Skeletal muscle tissue (tissue), 4 donors: Measurements from ENCODE around the gene C6orf89. TPM values are rescaled to one million over a fixed set of nuclear protein-coding genes. Genes with fewer than 3 reads are reported as not detected.
A peak's percentile ranks its signal among the peaks of the same experiment; 100 is the strongest.

Source experiments
- H3K27ac ChIP-seq: one replicate; pipeline ENCODE4 v1.7.0; 2013; ENCODE audit warnings: mild to moderate bottlenecking, low read depth, low read length, inconsistent platforms
- H3K27me3 ChIP-seq, 3 donors: one replicate each; pipeline ENCODE4 v1.7.0; 2013; ENCODE audit warnings: low read length in 3 of 3; ENCODE audit not compliant: control insufficient read depth in 3 of 3, insufficient read depth in 3 of 3
- H3K36me3 ChIP-seq, 3 donors: one replicate each; pipeline ENCODE4 v1.7.0; 2013; ENCODE audit warnings: low read length in 3 of 3; ENCODE audit not compliant: control insufficient read depth in 3 of 3, insufficient read depth in 3 of 3
- H3K4me1 ChIP-seq, 3 donors: one replicate each; pipeline ENCODE4 v1.7.0; 2013; ENCODE audit warnings: low read length in 3 of 3, mild to moderate bottlenecking in 3 of 3; ENCODE audit not compliant: control insufficient read depth in 3 of 3, insufficient read depth in 3 of 3
- H3K4me3 ChIP-seq, 3 donors: one replicate each; pipeline ENCODE4 v1.7.0; 2013; ENCODE audit warnings: low read length in 3 of 3
- H3K9ac ChIP-seq, 3 donors: one replicate each; pipeline ENCODE4 v1.7.0; 2013; ENCODE audit warnings: low read length in 3 of 3, mild to moderate bottlenecking in 3 of 3, moderate library complexity in 2 of 3, low read depth in 1 of 3
- H3K9me3 ChIP-seq, 3 donors: one replicate each; pipeline ENCODE4 v1.7.0; 2013; ENCODE audit warnings: low read length in 3 of 3; ENCODE audit not compliant: control insufficient read depth in 3 of 3
- total RNA-seq: library from RNA; depleted of rRNA; stranded (reverse); fragments of >200 nt; gene quantifications from one replicate; pipeline ENCODE4 v1.2.3, GENCODE V29; 2014
- donor health status: Osteomylitis.

C6orf89 gene
- total RNA-seq, 1 donor from 2014 or later: 22.4 TPM

GRCh38 chr6:36954262-36954931, 68.6 kb downstream of the C6orf89 start, which contains the start of gene PI16:
TSS of gene PI16 (plus strand) at chr6:36954738. CDS start at chr6:36954761, 23 bp downstream.
- peaks cover 0 to 2% (median 0%) of the 10 kb centered on the region in 3 donors for H3K4me1 ChIP-seq
- H3K9me3 ChIP-seq: no peaks in the 10 kb centered on the region
- no peak within 1 kb of the TSS for H3K27ac ChIP-seq
- H3K27me3 ChIP-seq: no peaks in the 10 kb centered on the region
- H3K36me3 ChIP-seq: no peaks in the 10 kb centered on the region
- H3K4me3 ChIP-seq: peak within 1 kb of the TSS in 2 of 3 donors; percentile 23 to 54
- peak within 1 kb of the TSS in 1 of 3 donors; percentile 50 for H3K9ac ChIP-seq

GRCh38 chr6:36955136-36955535, 69.4 kb downstream of the C6orf89 start:
- no peaks in the 10 kb centered on the region for H3K36me3 ChIP-seq
- no peaks in the 10 kb centered on the region for H3K27me3 ChIP-seq
- peaks cover 0 to 2% (median 0%) of the 10 kb centered on the region in 3 donors for H3K4me1 ChIP-seq
- H3K9me3 ChIP-seq: no peaks in the 10 kb centered on the region
- H3K27ac ChIP-seq: no peak overlapping the region
- peak overlapping the region in 1 of 3 donors; percentile 50 for H3K9ac ChIP-seq
- H3K4me3 ChIP-seq: peak overlapping the region in 2 of 3 donors; percentile 23 to 54

- H3K36me3 ChIP-seq: no peaks in the 10 kb centered on the region
- H3K27ac ChIP-seq: no peak overlapping the region
- peaks cover 0 to 2% (median 0%) of the 10 kb centered on the region in 3 donors for H3K4me1 ChIP-seq
- H3K4me3 ChIP-seq: peak overlapping the region in 1 of 3 donors; percentile 7
- no peak overlapping the region for H3K9ac ChIP-seq
- H3K9me3 ChIP-seq: no peaks in the 10 kb centered on the region
- no peaks in the 10 kb centered on the region for H3K27me3 ChIP-seq
Observed at GRCh38 chr6:36955671-36956445, 70.1 kb downstream of the C6orf89 start.

- Histone ChIP-seq H3K9me3 (no peaks in the 10 kb centered on the region), H3K4me3 (peak overlapping the region in 1 of 3 donors; percentile 7), H3K27ac (no peak overlapping the region), H3K4me1 (peaks cover 0 to 2% (median 0%) of the 10 kb centered on the region in 3 donors), H3K9ac (no peak overlapping the region), H3K27me3 (no peaks in the 10 kb centered on the region), H3K36me3 (no peaks in the 10 kb centered on the region)
Observed at GRCh38 chr6:36956446-36956820, 70.7 kb downstream of the C6orf89 start.

- Histone ChIP-seq H3K27ac (no peak overlapping the region), H3K4me3 (no peak overlapping the region), H3K36me3 (no peaks in the 10 kb centered on the region), H3K9me3 (no peaks in the 10 kb centered on the region), H3K27me3 (no peaks in the 10 kb centered on the region), H3K4me1 (peaks cover 0 to 2% (median 0%) of the 10 kb centered on the region in 3 donors), H3K9ac (no peak overlapping the region)
Observed at GRCh38 chr6:36957773-36958271, 72.1 kb downstream of the C6orf89 start.

- Histone ChIP-seq H3K36me3 (no peaks in the 10 kb centered on the region), H3K27me3 (no peaks in the 10 kb centered on the region), H3K27ac (no peak overlapping the region), H3K9ac (no peak overlapping the region), H3K4me3 (no peak overlapping the region), H3K9me3 (no peaks in the 10 kb centered on the region), H3K4me1 (peaks cover 0 to 5% (median 5%) of the 10 kb centered on the region in 3 donors)
Observed at GRCh38 chr6:36958775-36959554, 73.2 kb downstream of the C6orf89 start.

- Histone ChIP-seq H3K4me3 (no peak overlapping the region), H3K9me3 (no peaks in the 10 kb centered on the region), H3K27me3 (no peaks in the 10 kb centered on the region), H3K27ac (no peak overlapping the region), H3K36me3 (no peaks in the 10 kb centered on the region), H3K9ac (no peak overlapping the region), H3K4me1 (peaks cover 0 to 6% (median 5%) of the 10 kb centered on the region in 3 donors)
Observed at GRCh38 chr6:36959555-36960250, 74.0 kb downstream of the C6orf89 start.

GRCh38 chr6:36961441-36962435, 76.0 kb downstream of the C6orf89 start:
- Histone ChIP-seq H3K27ac (no peak overlapping the region), H3K36me3 (no peaks in the 10 kb centered on the region), H3K9me3 (no peaks in the 10 kb centered on the region), H3K4me3 (no peak overlapping the region), H3K4me1 (peaks cover 0 to 6% (median 5%) of the 10 kb centered on the region in 3 donors), H3K27me3 (no peaks in the 10 kb centered on the region), H3K9ac (no peak overlapping the region)
